Ishikawa (cell line): ENCODE results near the gene SCYGR7.

Source experiments
- CREB1 ChIP-seq: IDR thresholded peaks from 2 replicates; pipeline ENCODE4 v1.6.1; 2012; ENCODE audit warnings: low read depth
- EGR1 ChIP-seq: IDR thresholded peaks from 2 replicates; pipeline ENCODE4 v1.6.1; 2012
- EP300 ChIP-seq: IDR thresholded peaks from 2 replicates; pipeline ENCODE4 v1.6.1; 2012; ENCODE audit warnings: borderline replicate concordance
- FOXM1 ChIP-seq: IDR thresholded peaks from 2 replicates; pipeline ENCODE4 v1.6.1; 2012; ENCODE audit warnings: low read depth, borderline replicate concordance
- NFIC ChIP-seq: IDR thresholded peaks from 2 replicates; pipeline ENCODE4 v1.6.1; 2012
- RAD21 ChIP-seq: IDR thresholded peaks from 2 replicates; pipeline ENCODE4 v1.6.1; 2012; ENCODE audit warnings: low read depth
- TEAD4 ChIP-seq: IDR thresholded peaks from 2 replicates; pipeline ENCODE4 v1.6.1; 2012
- USF1 ChIP-seq: IDR thresholded peaks from 2 replicates; pipeline ENCODE4 v1.6.1; 2012
- YY1 ChIP-seq: IDR thresholded peaks from 2 replicates; pipeline ENCODE4 v1.6.1; 2012; ENCODE audit warnings: low read depth
- ZBTB7A ChIP-seq: IDR thresholded peaks from 2 replicates; pipeline ENCODE4 v1.6.1; 2012; ENCODE audit warnings: low read depth
- TF ChIP-seq, protein P1 (sequence below): IDR thresholded peaks from 2 replicates; pipeline ENCODE4 v1.6.1; 2012; ENCODE audit warnings: low read depth, mild to moderate bottlenecking
- TF ChIP-seq, protein P2 (sequence below): IDR thresholded peaks from 2 replicates; pipeline ENCODE4 v1.6.1; 2012

SCYGR7 gene

GRCh38 chr2:227774895-227775842 lies 47.0 kb downstream of the SCYGR7 start:
- TF ChIP-seq YY1 (no peak), RAD21 (no peak), NFIC (no peak), USF1 (no peak), EP300 (no peak), FOXM1 (no peak), CREB1 (no peak), ZBTB7A (no peak), EGR1 (no peak), TEAD4 (no peak)
- TF ChIP-seq, protein P1, sequence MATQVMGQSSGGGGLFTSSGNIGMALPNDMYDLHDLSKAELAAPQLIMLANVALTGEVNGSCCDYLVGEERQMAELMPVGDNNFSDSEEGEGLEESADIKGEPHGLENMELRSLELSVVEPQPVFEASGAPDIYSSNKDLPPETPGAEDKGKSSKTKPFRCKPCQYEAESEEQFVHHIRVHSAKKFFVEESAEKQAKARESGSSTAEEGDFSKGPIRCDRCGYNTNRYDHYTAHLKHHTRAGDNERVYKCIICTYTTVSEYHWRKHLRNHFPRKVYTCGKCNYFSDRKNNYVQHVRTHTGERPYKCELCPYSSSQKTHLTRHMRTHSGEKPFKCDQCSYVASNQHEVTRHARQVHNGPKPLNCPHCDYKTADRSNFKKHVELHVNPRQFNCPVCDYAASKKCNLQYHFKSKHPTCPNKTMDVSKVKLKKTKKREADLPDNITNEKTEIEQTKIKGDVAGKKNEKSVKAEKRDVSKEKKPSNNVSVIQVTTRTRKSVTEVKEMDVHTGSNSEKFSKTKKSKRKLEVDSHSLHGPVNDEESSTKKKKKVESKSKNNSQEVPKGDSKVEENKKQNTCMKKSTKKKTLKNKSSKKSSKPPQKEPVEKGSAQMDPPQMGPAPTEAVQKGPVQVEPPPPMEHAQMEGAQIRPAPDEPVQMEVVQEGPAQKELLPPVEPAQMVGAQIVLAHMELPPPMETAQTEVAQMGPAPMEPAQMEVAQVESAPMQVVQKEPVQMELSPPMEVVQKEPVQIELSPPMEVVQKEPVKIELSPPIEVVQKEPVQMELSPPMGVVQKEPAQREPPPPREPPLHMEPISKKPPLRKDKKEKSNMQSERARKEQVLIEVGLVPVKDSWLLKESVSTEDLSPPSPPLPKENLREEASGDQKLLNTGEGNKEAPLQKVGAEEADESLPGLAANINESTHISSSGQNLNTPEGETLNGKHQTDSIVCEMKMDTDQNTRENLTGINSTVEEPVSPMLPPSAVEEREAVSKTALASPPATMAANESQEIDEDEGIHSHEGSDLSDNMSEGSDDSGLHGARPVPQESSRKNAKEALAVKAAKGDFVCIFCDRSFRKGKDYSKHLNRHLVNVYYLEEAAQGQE = no peak
- TF ChIP-seq, protein P2, sequence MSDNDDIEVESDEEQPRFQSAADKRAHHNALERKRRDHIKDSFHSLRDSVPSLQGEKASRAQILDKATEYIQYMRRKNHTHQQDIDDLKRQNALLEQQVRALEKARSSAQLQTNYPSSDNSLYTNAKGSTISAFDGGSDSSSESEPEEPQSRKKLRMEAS = no peak
